Psoas muscle (tissue), 8 donors: ENCODE results near the gene ZCCHC14. TPM values are rescaled to one million over a fixed set of nuclear protein-coding genes. Genes with fewer than 3 reads are reported as not detected.
"Not testable (repeated sequence)": the region's sequence is repeated elsewhere in the genome, so short reads cannot be mapped to it uniquely, and the experiment has no call there.

Experiments
- ATAC-seq, 4 donors: fragments of 200-7000 bp; cut with Tn5 transposase; one replicate each; pipeline ENCODE4 v1.9.1; 2020; ENCODE audit warnings: moderate library complexity in 3 of 4, mild to moderate bottlenecking in 2 of 4
- DNase-seq, 2 donors: peaks; one replicate each; pipeline ENCODE4 v3.0.0-alpha.2; 2020
- H3K27ac ChIP-seq: fragments of 200-600 bp; one replicate; pipeline ENCODE4 v1.8.0; 2022
- H3K27me3 ChIP-seq, 3 donors: fragments of 200-600 bp in 1 of 3; one replicate each; pipeline versions ENCODE4 v1.6.1 to v1.8.0; 2013 to 2022; ENCODE audit warnings: low read length in 2 of 3, mild to moderate bottlenecking in 2 of 3, moderate library complexity in 1 of 3; ENCODE audit not compliant: insufficient read depth in 3 of 3
- H3K36me3 ChIP-seq, 2 donors: fragments of 200-600 bp in 1 of 2; one replicate each; pipeline versions ENCODE4 v1.6.1 to v1.8.0; 2013 to 2022; ENCODE audit warnings: low read depth in 1 of 2, mild to moderate bottlenecking in 1 of 2, moderate library complexity in 1 of 2; ENCODE audit not compliant: insufficient read depth in 1 of 2
- H3K4me1 ChIP-seq: fragments of 200-600 bp; one replicate; pipeline ENCODE4 v1.8.0; 2022
- H3K4me3 ChIP-seq: fragments of 200-600 bp; one replicate; pipeline ENCODE4 v1.8.0; 2022; ENCODE audit warnings: mild to moderate bottlenecking
- H3K9me3 ChIP-seq: fragments of 200-600 bp; one replicate; pipeline ENCODE4 v1.8.0; 2022
- CTCF ChIP-seq: fragments of 200-600 bp; IDR thresholded peaks from one replicate; pipeline ENCODE4 v1.8.0; 2022; ENCODE audit warnings: antibody characterized with exemption
- WGBS, 3 donors: extraction: QIAGEN DNeasy Blood & Tissue Kit; methylation state at CpG; one replicate each; pipeline versions ENCODE4 v1.1.6 to v1.1.7; 2013; 5-methylcytosine and 5-hydroxymethylcytosine counted together
- intact Hi-C, 2 donors: fragments of 100-400 bp; cut with DNase I; formaldehyde crosslinking; loops; one replicate each; pipeline versions ENCODE4 v1.11.0 to v1.14.2; 2022
- polyA plus RNA-seq, 3 donors: library from polyadenylated mRNA; stranded (reverse); fragments of 200-250 nt; gene quantifications; one replicate each; pipeline ENCODE4 v1.2.3, GENCODE V29; 2013
- total RNA-seq, 4 donors: library from RNA; stranded (reverse); fragmentation: NEBNext Ultra II Directional in 2 of 4; extraction: Animal tissue kit (Norgen Biotek cat#: 25700) in 2 of 4; gene quantifications; one replicate each; pipeline versions ENCODE4 v1.2.1 to v1.2.4, GENCODE V29; 2021 to 2023
- donor health status: healthy with polysubstance abuse.
- donor health status: DM: no; HTN: no; CAD: no; lungs with moderate emphysema.
- donor health status: Bipolar disorder and iron deficiency.
- donor health status: healthy.
- donor health status: DM: yes; HTN: yes; CAD: no.
- donor health status: DM: no; HTN: no; CAD: no.
- donor health status: DM: no; HTN: no; CAD: no.
- donor health status: DM: yes; HTN: yes; CAD: no.

ZCCHC14 gene
- total and polyA plus RNA-seq, 7 donors, result 5.8 to 17.3 (median 14.6) TPM

- no peak for TF ChIP-seq CTCF
- peak overlapping the region; percentile 24 for H3K4me3 ChIP-seq
- peak in 1 of 2 donors; percentile 69 for DNase-seq
- no peaks in the 10 kb centered on the region for H3K9me3 ChIP-seq
- H3K27me3 ChIP-seq, result no peaks in the 10 kb centered on the region
- peak overlapping the region; percentile 77 for H3K27ac ChIP-seq
- H3K36me3 ChIP-seq, result peaks cover 3 to 35% of the 10 kb centered on the region in 2 donors
- H3K4me1 ChIP-seq, result peaks cover 64% of the 10 kb centered on the region
- intact Hi-C loops, result no loop called here
- 19 to 33% (median 26%) methylated on average over 17 of the region's 17 CpGs for WGBS, 3 donors
- ATAC-seq, result peak; percentile 68 to 83 (median 72)
These were observed 128.9 kb downstream of the ZCCHC14 start for GRCh38 chr16:87363771-87364455.

- intact Hi-C loops, result not testable (repeated sequence)
- H3K4me1 ChIP-seq, result peaks cover 64% of the 10 kb centered on the region
These were observed 129.8 kb downstream of the ZCCHC14 start for GRCh38 chr16:87362828-87363559.

GRCh38 chr16:87361916-87362619 is 130.8 kb downstream of the ZCCHC14 start:
- H3K9me3 ChIP-seq, result no peaks in the 10 kb centered on the region
- peaks cover 3 to 50% of the 10 kb centered on the region in 2 donors for H3K36me3 ChIP-seq
- intact Hi-C loops, result no loop called here
- H3K4me3 ChIP-seq, result no peak overlapping the region
- no peak for ATAC-seq
- peaks cover 64% of the 10 kb centered on the region for H3K4me1 ChIP-seq
- no peak for TF ChIP-seq CTCF
- 93 to 98% (median 93%) methylated on average over 8 of the region's 8 CpGs for WGBS, 3 donors
- peak overlapping the region; percentile 77 for H3K27ac ChIP-seq
- no peaks in the 10 kb centered on the region for H3K27me3 ChIP-seq
- peak in 1 of 2 donors; percentile 7 for DNase-seq

More at GRCh38 chr16:87362828-87363559, 129.8 kb downstream of the ZCCHC14 start:
- H3K4me3 ChIP-seq, H3K27me3 ChIP-seq, H3K9me3 ChIP-seq: not testable (repeated sequence)
- peak in 1 of 2 donors; percentile 57 for DNase-seq
- Histone ChIP-seq H3K36me3 (peaks cover 3 to 45% of the 10 kb centered on the region in 2 donors), H3K27ac (peak overlapping the region; percentile 77)
- 50 to 66% (median 51%) methylated on average over 13 of the region's 13 CpGs for WGBS, 3 donors
- ATAC-seq, result peak; percentile 46 to 67 (median 58)

GRCh38 chr16:87360862-87361610 is 131.8 kb downstream of the ZCCHC14 start:
- WGBS, 3 donors, result 83 to 91% (median 86%) methylated on average over 16 of the region's 16 CpGs
- DNase-seq (peak in 1 of 2 donors; percentile 32), ATAC-seq (no peak)
- no peak for TF ChIP-seq CTCF
- Histone ChIP-seq H3K27me3 (no peaks in the 10 kb centered on the region), H3K4me3 (no peak overlapping the region), H3K36me3 (peaks cover 3 to 42% of the 10 kb centered on the region in 2 donors), H3K27ac (peak overlapping the region; percentile 77), H3K4me1 (peaks cover 64% of the 10 kb centered on the region), H3K9me3 (no peaks in the 10 kb centered on the region)
- intact Hi-C loops, result no loop called here
